ENCODE results near the gene SBNO1.
"Not testable (repeated sequence)": the region's sequence is repeated elsewhere in the genome, so short reads cannot be mapped to it uniquely, and the experiment has no call there.

SBNO1 gene

DNA sequence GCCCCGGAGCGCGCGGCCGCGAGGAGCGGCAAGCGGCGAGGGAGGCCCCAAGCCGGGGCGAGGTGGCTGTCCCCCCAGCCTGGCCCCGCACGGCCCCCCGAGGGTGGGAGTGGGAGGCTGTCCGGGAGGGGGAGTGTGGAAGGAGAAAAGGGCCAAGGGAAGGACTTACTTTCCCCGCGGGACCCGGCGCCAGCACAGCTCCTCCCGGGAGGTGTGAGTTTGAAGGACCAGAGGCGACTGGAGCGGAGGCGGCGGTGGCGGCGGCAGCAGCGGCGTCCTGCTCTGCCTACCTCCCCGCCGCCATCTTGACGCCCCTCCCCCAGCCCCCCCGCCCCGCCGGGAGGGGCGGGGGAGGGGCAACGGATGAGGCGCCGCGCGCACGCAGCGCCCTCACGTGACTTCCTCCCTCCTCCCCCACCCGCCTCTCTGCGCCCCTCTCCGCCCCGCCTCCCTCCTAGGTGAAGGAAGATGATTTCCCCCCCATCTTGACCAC lies at the start of gene SBNO1:
Gene SBNO1, minus strand, starts transcription at position 316 of the 493 bp plus-strand sequence. CDS start 14,406 bp downstream, outside the sequence.
- Histone ChIP-seq H2AFZ (ENCODE audit: low read depth, low read length, severe bottlenecking) (peak within 1 kb of the TSS; percentile 82), H3K4me2 (ENCODE audit: low read depth, low read length, poor library complexity, severe bottlenecking) (peak within 1 kb of the TSS; percentile 80), H3K9me2 (replicated peaks; ENCODE audit: insufficient read depth, low read length) (no peaks in the 10 kb centered on the region), H3K27ac (ENCODE audit: low read depth, low read length) (peak within 1 kb of the TSS; percentile 89), H3F3A (ENCODE audit: insufficient read depth) (peaks cover 9% of the 10 kb centered on the region), H3K36me3 (ENCODE audit: low read length) (no peaks in the 10 kb centered on the region), H3K27me3 (ENCODE audit: low read length) (no peaks in the 10 kb centered on the region), H3K9ac (ENCODE audit: low read length) (peak within 1 kb of the TSS; percentile 80), H4K20me1 (ENCODE audit: low read depth, low read length) (no peaks in the 10 kb centered on the region; the same call in 1 of the 2 replicates), H3K79me2 (ENCODE audit: insufficient read depth, low read length) (peaks cover 50% of the 10 kb centered on the region), H3K9me3 (ENCODE audit: insufficient read depth, low read length) (no peaks in the 10 kb centered on the region), H3K4me3 (ENCODE audit: insufficient read depth, low read length, poor library complexity, severe bottlenecking) (peak within 1 kb of the TSS; percentile 69)
- TF ChIP-seq, protein P1, sequence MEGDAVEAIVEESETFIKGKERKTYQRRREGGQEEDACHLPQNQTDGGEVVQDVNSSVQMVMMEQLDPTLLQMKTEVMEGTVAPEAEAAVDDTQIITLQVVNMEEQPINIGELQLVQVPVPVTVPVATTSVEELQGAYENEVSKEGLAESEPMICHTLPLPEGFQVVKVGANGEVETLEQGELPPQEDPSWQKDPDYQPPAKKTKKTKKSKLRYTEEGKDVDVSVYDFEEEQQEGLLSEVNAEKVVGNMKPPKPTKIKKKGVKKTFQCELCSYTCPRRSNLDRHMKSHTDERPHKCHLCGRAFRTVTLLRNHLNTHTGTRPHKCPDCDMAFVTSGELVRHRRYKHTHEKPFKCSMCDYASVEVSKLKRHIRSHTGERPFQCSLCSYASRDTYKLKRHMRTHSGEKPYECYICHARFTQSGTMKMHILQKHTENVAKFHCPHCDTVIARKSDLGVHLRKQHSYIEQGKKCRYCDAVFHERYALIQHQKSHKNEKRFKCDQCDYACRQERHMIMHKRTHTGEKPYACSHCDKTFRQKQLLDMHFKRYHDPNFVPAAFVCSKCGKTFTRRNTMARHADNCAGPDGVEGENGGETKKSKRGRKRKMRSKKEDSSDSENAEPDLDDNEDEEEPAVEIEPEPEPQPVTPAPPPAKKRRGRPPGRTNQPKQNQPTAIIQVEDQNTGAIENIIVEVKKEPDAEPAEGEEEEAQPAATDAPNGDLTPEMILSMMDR (IDR thresholded peaks at IDR 0.05; ENCODE audit: insufficient read depth, low read length, poor library complexity, severe bottlenecking): no peak
- TF ChIP-seq EZH2phosphoT487 (conservative IDR thresholded peaks at IDR 0.05; ENCODE audit: low read length): no peak

DNA sequence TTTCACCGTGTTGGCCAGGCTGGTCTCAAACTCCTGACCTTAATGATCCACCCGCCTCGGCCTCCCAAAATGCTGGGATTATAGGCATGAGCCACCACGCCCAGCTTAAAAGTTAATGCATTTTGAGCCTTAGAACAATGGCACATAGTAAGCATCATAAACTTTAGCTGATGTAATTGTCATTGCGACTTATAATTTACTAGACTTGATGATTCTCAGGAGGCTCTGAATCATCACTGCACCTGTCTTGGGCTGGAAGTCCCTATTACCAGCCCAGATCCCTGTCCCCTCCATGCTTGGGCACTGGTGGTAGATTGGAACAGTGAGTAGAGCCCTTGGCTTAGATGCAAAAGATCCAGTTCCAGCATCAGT lies 45.4 kb upstream of the SBNO1 start:
- Histone ChIP-seq H3K9ac (ENCODE audit: low read length) (no peak overlapping the region), H3K27me3 (ENCODE audit: low read length) (no peaks in the 10 kb centered on the region), H3K36me3 (ENCODE audit: low read length) (no peaks in the 10 kb centered on the region), H3K4me2 (ENCODE audit: low read depth, low read length, poor library complexity, severe bottlenecking) (no peak overlapping the region), H3K27ac (ENCODE audit: low read depth, low read length) (no peak overlapping the region), H3K9me2 (replicated peaks; ENCODE audit: insufficient read depth, low read length) (no peaks in the 10 kb centered on the region), H3K4me3 (ENCODE audit: insufficient read depth, low read length, poor library complexity, severe bottlenecking) (no peak overlapping the region), H2AFZ (ENCODE audit: low read depth, low read length, severe bottlenecking) (no peak overlapping the region), H3K9me3 (ENCODE audit: insufficient read depth, low read length) (no peaks in the 10 kb centered on the region), H4K20me1 (ENCODE audit: low read depth, low read length) (no peaks in the 10 kb centered on the region), H3F3A (ENCODE audit: insufficient read depth) (no peaks in the 10 kb centered on the region), H3K79me2 (ENCODE audit: insufficient read depth, low read length) (no peaks in the 10 kb centered on the region)
- no peak for TF ChIP-seq EZH2phosphoT487 (conservative IDR thresholded peaks at IDR 0.05; ENCODE audit: low read length)
- TF ChIP-seq, protein P1 (IDR thresholded peaks at IDR 0.05; ENCODE audit: insufficient read depth, low read length, poor library complexity, severe bottlenecking): no peak

DNA sequence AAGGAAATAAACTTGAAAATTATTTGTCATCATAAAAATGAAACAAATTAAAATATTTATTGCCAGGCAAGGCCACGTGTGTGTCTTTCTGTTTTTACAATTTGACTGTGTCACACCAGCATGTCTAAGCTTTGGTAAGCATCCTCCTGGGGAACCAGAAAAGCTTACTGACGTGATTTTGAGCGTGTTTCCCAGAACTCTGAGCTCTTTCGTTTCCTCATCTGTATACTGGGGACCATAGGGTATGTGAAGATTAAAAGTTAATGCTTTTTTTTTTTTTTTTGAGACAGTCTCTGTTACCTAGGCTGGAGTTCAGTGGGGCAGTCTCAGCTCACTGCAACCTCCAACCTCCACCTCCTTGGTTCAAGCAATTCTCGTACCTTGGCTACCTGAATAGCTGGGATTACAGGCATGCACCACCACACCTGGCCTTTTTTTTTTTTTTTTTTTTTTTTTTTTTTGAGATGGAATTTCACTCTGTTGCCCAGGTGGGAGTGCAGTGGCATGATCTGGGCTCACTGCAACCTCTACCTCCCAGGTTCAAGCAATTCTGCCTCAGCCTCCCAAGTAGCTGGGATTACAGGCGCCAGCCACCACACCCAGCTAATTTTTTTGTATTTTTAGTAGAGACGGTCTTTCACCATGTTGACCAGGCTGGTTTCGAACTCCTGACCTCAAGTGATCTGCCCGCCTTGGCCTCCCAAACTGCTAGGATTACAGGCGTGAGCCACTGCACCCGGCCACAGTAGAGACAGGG lies 44.8 kb upstream of the SBNO1 start:
- H3K36me3 ChIP-seq (ENCODE audit: low read length); H3K9ac ChIP-seq (ENCODE audit: low read length); H3K9me2 ChIP-seq (replicated peaks; ENCODE audit: insufficient read depth, low read length); H3K27me3 ChIP-seq (ENCODE audit: low read length); H3K79me2 ChIP-seq (ENCODE audit: insufficient read depth, low read length); H3F3A ChIP-seq (ENCODE audit: insufficient read depth); H2AFZ ChIP-seq (ENCODE audit: low read depth, low read length, severe bottlenecking); H3K9me3 ChIP-seq (ENCODE audit: insufficient read depth, low read length); H3K27ac ChIP-seq (ENCODE audit: low read depth, low read length); H3K4me3 ChIP-seq (ENCODE audit: insufficient read depth, low read length, poor library complexity, severe bottlenecking); H3K4me2 ChIP-seq (ENCODE audit: low read depth, low read length, poor library complexity, severe bottlenecking); H4K20me1 ChIP-seq (ENCODE audit: low read depth, low read length): not testable (repeated sequence)

DNA sequence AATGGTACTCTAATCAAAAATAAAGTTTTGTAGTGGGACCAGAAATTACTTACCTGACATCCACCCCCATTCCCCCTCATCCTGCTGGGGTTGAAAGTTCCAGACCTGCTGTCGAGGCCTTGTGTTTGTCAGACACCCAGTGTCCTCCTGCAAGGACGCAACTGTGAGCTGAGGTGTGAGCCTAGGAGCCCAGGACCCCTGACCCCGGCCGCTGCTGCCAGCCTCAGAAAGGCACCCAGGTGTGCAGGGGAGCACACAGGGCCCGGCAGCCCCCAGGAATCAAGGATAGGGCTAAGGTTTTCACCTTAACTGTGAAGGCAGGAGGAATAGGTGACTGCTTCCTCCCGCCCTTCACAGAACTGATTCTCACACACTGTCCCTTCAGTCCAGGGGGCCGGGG lies 44.0 kb upstream of the SBNO1 start:
- H3K27me3 ChIP-seq (ENCODE audit: low read length); H4K20me1 ChIP-seq (ENCODE audit: low read depth, low read length); H3K4me3 ChIP-seq (ENCODE audit: insufficient read depth, low read length, poor library complexity, severe bottlenecking); H3K27ac ChIP-seq (ENCODE audit: low read depth, low read length); H3K4me2 ChIP-seq (ENCODE audit: low read depth, low read length, poor library complexity, severe bottlenecking); H3K9me2 ChIP-seq (replicated peaks; ENCODE audit: insufficient read depth, low read length); H3K9ac ChIP-seq (ENCODE audit: low read length); H3F3A ChIP-seq (ENCODE audit: insufficient read depth); H2AFZ ChIP-seq (ENCODE audit: low read depth, low read length, severe bottlenecking); H3K9me3 ChIP-seq (ENCODE audit: insufficient read depth, low read length); H3K36me3 ChIP-seq (ENCODE audit: low read length); H3K79me2 ChIP-seq (ENCODE audit: insufficient read depth, low read length): not testable (repeated sequence)

DNA sequence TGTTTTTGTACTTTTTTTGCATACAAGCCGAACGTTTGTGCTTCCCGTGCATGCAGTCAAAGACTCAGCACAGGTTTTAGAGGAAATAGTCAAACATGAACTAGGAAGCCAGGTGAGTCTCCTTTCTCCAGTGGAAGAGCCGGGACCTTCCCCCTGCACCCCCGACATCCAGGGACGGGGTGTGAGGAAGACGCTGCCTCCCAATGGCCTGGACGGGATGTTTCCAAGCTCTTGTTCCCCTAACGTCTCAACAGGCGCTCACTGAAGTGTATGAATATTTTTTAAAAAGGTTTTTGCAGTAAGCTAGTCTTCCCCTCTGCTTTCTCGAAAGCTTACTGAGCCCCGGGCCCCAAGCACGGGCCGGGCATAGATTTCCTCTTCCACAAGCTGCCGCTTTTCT lies 43.3 kb upstream of the SBNO1 start:
- H3K9me2 ChIP-seq (replicated peaks; ENCODE audit: insufficient read depth, low read length); H3K4me3 ChIP-seq (ENCODE audit: insufficient read depth, low read length, poor library complexity, severe bottlenecking); H4K20me1 ChIP-seq (ENCODE audit: low read depth, low read length); H3K27ac ChIP-seq (ENCODE audit: low read depth, low read length); H3K36me3 ChIP-seq (ENCODE audit: low read length); H3K79me2 ChIP-seq (ENCODE audit: insufficient read depth, low read length); H3K9me3 ChIP-seq (ENCODE audit: insufficient read depth, low read length); H3K27me3 ChIP-seq (ENCODE audit: low read length); H3K4me2 ChIP-seq (ENCODE audit: low read depth, low read length, poor library complexity, severe bottlenecking); H3F3A ChIP-seq (ENCODE audit: insufficient read depth); H2AFZ ChIP-seq (ENCODE audit: low read depth, low read length, severe bottlenecking); H3K9ac ChIP-seq (ENCODE audit: low read length): not testable (repeated sequence)

DNA sequence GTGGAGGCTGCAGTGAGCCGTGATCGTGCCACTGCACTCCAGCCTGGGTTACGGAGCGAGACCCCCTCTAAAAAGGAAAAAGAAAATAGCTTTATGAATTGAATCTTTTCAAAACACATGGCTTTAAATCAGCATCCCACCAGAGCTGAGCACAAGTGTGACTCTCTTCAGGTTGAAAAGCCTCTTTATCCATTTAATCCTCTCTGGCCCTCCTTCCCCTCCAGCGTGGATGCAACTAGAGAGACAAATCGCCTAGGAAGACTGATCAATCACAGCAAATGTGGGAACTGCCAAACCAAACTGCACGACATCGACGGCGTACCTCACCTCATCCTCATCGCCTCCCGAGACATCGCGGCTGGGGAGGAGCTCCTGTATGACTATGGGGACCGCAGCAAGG lies 42.6 kb upstream of the SBNO1 start:
- H3K79me2 ChIP-seq (ENCODE audit: insufficient read depth, low read length); H3K27me3 ChIP-seq (ENCODE audit: low read length); H3K27ac ChIP-seq (ENCODE audit: low read depth, low read length); H3F3A ChIP-seq (ENCODE audit: insufficient read depth); H3K9me2 ChIP-seq (replicated peaks; ENCODE audit: insufficient read depth, low read length); H4K20me1 ChIP-seq (ENCODE audit: low read depth, low read length); H3K4me2 ChIP-seq (ENCODE audit: low read depth, low read length, poor library complexity, severe bottlenecking); H3K9ac ChIP-seq (ENCODE audit: low read length); H2AFZ ChIP-seq (ENCODE audit: low read depth, low read length, severe bottlenecking); H3K36me3 ChIP-seq (ENCODE audit: low read length); H3K9me3 ChIP-seq (ENCODE audit: insufficient read depth, low read length); H3K4me3 ChIP-seq (ENCODE audit: insufficient read depth, low read length, poor library complexity, severe bottlenecking): not testable (repeated sequence)
